ENCODE measurements around the gene NRDC. TPM values are rescaled to one million over a fixed set of nuclear protein-coding genes. Genes with fewer than 3 reads are reported as not detected.

Gene NRDC
- total and polyA plus RNA-seq, 9 of the 15 experiments (the other 6 are each of a cell fraction or from before 2014, with no cell fraction given), result 102 to 371 (median 201) TPM

DNA sequence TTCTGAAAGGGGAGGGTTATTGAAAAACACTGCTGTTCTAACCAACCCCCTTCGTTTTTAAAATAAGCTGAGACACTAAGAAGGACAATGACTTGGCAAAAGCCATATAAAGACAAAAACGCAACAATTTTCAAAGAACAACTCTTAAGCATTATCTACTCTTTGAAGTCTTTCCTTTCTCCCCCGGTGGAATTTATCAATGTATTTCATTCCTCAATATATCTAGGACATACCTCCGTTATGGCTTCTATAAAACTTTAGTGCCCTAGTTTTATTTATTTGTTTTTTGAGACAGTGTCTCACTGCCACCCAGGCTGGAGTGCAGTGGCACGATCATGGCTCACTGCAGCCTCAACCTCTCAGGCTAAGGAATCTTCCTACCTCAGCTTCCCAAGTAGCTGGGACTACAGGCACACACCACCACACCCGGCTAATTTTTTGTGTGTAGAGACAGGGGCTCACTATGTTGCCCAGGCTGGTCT, 3.2 kb downstream of the NRDC start (continued):
- TF ChIP-seq TOE1 (IDR thresholded peaks at IDR 0.05; ENCODE audit: borderline replicate concordance), result no peak
- 0 out of 2 replicates have a peak, but pooled peaks have one; percentile 55 for TF ChIP-seq TOE1 (CRISPR knock-in tag; IDR thresholded peaks at IDR 0.05; ENCODE audit: borderline replicate concordance, low read depth)
- TF ChIP-seq SRF (CRISPR knock-in tag; IDR thresholded peaks at IDR 0.05), result peak in 1 of 2 experiments; percentile 59; a peak in 2 of 4 replicates
- TF ChIP-seq PHB2 (IDR thresholded peaks at IDR 0.05; ENCODE audit: low read depth), result no peak
- no peak for TF ChIP-seq NCOA6 (IDR thresholded peaks at IDR 0.05)
- peak; percentile 91 for TF ChIP-seq MAFF (IDR thresholded peaks at IDR 0.05; ENCODE audit: low read length)
- TF ChIP-seq, protein P1, sequence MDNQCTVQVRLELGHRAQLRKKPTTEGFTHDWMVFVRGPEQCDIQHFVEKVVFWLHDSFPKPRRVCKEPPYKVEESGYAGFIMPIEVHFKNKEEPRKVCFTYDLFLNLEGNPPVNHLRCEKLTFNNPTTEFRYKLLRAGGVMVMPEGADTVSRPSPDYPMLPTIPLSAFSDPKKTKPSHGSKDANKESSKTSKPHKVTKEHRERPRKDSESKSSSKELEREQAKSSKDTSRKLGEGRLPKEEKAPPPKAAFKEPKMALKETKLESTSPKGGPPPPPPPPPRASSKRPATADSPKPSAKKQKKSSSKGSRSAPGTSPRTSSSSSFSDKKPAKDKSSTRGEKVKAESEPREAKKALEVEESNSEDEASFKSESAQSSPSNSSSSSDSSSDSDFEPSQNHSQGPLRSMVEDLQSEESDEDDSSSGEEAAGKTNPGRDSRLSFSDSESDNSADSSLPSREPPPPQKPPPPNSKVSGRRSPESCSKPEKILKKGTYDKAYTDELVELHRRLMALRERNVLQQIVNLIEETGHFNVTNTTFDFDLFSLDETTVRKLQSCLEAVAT (IDR thresholded peaks at IDR 0.05), result peak in 1 of 2 experiments; percentile 91; a peak in 2 of 4 replicates
- peak; percentile 84 for TF ChIP-seq NFE2L1 (tag; IDR thresholded peaks at IDR 0.05; ENCODE audit: borderline replicate concordance, low read depth)
- TF ChIP-seq, protein P2, sequence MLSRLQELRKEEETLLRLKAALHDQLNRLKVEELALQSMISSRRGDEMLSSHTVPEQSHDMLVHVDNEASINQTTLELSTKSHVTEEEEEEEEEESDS (CRISPR knock-in tag; IDR thresholded peaks at IDR 0.05), result no peak
- TF ChIP-seq ZNF146 (CRISPR knock-in tag; IDR thresholded peaks at IDR 0.05; ENCODE audit: unreplicated experiment), result no peak
- peak; percentile 59; the same call in 1 of the 2 replicates for TF ChIP-seq E2F4 (CRISPR knock-in tag; IDR thresholded peaks at IDR 0.05; ENCODE audit: low read depth)
- peak; percentile 44 for TF ChIP-seq BRD9 (IDR thresholded peaks at IDR 0.05; ENCODE audit: low read depth, partially characterized antibody)
- no peak for TF ChIP-seq ARHGAP35 (IDR thresholded peaks at IDR 0.05; ENCODE audit: partially characterized antibody)
- TF ChIP-seq SMARCE1 (IDR thresholded peaks at IDR 0.05), result peak; percentile 35; the same call in 1 of the 2 replicates
- TF ChIP-seq C11orf30 (IDR thresholded peaks at IDR 0.05; ENCODE audit: low read depth), result peak; percentile 95
- 0 out of 2 replicates have a peak, but pooled peaks have one; percentile 23 for TF ChIP-seq ERF (CRISPR knock-in tag; IDR thresholded peaks at IDR 0.05)
- no peak for TF ChIP-seq TEAD4 (IDR thresholded peaks at IDR 0.05; ENCODE audit: low read length)
- TF ChIP-seq TEAD4 (CRISPR knock-in tag; IDR thresholded peaks at IDR 0.05; ENCODE audit: borderline replicate concordance), result no peak
- TF ChIP-seq ZNF830 (CRISPR knock-in tag; IDR thresholded peaks at IDR 0.05), result no peak
